Activated naive CD4-positive, alpha-beta T cell treated with anti-CD3 and anti-CD28 coated beads, Interleukin-2, amount 50 U/mL, for 16 hours (primary cell): ENCODE measurements around the gene IDH3A.

Experiments used
- DNase-seq: peaks from one replicate; pipeline ENCODE4 v3.0.0-alpha.2; 2020

The IDH3A gene

DNA sequence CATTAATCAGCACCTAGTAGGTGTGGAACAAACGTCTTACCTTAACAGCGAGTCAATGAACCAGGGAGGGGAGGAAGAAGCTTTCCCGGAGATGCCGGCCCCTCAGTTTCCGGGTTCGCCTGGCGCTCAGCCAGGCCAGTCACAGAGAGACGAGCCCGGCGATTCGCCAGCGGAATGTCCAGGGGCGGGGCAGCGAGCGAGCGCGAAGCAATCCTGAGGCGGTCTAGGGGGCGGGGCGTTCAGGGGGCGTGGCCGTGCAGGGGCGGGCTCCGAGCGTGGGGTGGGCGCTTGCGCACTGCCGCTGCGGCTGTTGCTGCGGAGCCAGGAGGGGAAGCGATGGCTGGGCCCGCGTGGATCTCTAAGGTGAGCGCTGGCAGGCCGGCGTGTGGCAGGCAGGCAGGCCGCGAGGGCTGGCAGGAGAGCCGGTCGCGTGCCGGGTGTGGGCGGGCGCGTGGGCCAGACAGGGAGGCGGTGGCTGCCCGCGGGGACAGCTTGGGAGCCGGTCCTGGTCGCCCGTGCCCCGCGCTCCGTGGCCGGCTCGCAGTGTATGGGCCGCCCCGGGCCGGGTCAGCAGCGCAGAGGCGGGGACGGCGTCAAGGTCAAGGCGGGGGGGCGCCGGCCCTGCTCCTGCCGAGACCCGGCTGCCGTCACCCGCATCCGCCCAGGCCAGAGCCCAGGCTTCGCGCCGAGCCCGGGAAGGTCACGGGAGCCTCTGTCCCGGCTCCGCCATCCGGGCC, at the start of gene IDH3A:
IDH3A (plus strand) TSS at position 295 of the 737 bp plus-strand sequence; CDS start at position 337, 42 bp downstream.
- peak; percentile 100 for DNase-seq

DNA sequence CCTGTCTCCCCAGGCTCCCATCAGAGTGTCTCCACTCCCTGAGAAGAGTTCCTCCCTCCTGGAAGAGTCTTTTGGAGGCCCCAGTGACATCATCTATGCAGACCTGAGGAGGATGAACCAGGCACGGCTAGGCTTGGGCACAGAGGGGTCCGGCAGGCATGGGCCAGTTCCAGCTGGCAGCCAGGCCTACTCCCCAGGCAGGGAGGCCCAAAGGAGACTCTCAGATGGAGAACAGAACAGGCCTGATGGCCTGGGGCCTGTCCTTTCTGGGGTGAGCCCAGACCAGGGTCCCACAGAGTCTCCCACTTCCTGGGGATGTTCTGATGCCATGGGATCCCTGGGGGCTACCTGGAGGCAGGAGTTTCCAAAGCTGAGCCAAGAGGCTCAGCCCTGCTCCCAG, 48.3 kb upstream of the IDH3A start:
- DNase-seq: no peak

DNA sequence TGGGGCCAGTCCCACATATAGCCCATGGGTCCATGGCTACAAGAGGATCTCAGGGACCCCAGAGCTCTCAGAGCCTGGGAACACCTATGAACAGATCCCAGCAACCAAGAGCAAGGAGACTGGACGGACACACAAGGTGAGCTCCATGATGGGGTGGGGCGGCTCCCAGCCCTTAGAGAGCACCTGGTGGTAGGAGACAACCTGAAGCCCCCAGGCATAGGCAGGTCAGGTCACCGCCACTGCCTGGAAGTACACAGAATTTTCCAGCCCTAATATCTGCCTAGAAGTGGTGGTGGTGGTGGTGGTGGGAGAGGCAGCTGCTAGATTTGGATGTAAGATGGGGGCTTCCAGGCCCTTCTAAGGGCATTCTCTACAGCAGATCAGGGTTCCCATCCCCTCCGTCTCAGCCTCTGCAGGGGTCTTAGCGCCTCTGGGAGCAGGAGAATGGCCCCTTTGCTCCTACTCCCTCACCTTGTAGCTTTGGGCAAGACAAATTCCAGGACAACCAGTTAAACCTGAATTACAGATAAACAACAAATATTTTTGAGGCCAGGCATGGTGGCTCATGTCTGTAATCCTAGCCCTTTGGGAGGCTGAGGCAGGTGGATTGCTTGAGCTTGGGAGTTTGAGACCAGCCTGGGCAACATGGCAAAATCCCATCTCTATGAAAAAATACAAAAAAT, 47.6 kb upstream of the IDH3A start:
- DNase-seq: no peak

DNA sequence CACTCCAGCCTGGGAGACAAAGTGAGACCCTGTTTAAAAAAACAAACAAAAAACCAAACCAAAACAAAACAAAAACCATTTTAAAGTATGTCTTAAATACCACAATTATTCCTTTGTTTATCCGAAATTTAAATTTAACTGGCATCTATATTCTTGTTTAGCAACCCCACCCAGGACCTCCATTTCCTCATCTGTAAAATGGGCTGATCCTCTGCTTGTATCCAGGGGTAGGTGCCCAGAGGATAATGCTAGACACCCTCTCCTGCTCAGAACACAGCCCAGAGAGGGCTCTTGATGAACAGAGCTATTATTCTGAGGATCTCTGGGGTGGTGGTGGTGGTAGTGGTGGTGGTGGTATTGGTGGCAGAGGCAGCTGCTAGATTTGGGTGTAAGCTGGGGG, 47.0 kb upstream of the IDH3A start:
- DNase-seq: no peak

DNA sequence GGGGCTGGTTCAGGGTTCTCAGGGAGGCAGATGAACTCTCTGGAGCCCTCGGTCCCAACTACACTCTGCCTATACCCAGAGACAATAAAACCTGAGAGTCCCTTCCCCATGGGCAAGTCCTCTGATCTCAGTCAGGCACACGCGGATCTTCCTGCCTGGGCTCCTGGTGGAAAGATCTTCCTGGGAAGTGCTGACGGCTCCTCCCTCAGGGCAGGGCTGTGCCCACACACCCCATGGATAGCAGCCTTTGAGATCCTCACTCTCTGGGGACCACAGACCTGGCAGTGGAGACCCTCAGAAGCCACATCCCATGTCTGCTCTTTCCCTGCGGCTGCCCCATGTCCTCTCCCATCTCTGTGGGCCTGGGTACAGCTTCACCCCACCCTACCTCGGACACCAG, 46.4 kb upstream of the IDH3A start:
- DNase-seq: no peak

DNA sequence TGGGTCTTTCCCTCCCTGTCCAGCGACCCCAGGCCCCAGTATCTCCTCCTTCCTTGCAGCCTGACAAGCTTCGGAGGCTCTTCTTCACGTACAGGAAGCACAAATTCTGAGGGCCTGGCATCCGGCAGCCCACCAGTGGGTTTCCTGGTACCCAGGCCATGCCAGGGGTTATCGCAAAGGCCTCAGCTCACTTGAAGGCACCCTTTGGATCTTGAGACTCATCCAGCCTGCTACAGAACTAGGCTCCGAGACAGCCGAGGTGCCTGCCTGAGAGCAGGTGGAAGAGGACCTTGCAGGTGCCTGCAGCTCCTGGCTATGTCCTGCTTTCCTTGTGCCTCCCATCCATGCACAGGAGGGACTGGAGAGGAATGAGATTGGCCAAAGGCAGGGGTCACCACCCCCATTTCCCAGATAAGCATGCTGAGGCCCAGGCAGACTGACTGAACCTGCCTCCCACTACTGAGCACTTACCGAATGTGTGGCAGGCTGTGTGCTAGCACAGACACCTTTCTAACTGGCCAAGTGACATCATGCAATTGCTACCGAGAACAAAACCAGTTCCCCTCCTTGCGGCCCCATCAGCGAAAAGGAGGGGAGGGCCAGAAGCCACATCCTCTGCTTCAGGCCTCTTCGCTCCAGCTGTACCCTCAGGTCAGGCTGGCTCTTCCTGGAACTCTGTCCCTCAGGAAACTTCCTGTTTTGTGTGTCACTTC, 45.6 kb upstream of the IDH3A start:
- peak; percentile 39 for DNase-seq

DNA sequence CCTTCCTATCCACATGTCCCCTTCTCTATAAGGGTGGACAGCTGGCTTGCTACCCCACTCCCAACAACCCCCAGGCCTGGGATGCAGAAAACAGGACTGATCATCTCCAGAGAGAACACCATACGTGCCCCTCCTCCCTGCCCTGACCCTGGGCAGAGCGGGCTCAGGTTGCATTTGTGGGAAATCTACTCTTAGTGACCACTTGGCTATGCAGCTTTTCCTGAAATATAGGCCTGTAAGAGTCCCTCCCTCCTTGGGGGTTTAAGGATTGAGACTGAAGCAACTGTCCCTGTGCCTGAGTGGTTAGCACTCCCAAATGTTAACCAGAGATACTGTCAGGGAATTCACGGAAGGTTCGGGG, 45.1 kb upstream of the IDH3A start:
- no peak for DNase-seq

DNA sequence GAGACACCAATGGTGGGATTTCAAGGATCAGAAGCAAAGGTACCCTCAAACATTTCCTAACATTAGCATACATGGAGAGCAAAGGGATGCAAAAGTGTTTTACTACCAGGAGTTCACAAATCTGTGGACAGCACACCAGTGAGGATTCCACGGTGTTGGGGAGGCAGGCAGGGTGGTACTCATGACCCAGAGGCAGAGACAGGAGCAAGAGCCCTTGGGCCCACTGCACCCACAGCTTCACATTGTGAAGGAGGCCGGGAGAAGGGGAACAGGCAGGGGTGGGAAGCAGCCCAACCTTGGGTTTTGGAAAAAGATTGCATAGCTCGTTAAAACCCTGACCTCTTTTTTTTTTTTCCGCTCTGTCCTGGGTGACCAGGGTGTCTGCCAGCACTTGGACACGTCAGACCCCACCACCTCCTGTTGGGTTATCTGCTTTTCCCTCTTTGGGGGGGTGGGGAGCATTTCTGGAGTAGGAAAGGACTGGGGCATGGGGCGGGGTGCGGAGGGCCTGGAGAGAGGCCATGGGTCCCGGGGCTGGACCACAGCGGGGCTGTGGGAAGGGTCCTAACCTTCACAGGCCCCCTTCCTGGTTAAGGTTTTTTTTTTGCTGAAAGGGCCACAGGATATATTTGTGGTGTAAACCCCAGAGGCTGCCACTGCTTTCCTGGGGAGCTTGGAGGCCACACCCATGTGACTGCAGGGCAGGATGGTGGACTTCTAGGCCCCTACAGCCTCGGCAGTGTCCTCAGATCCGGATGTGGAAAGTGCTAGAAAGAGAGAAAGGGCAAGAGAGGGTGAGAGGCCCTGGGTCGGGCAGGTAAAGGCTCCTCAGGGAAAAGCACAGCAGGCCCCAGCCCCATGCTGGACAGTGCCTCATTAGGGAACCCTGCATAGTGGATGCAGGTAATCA, 44.3 kb upstream of the IDH3A start:
- no peak for DNase-seq

DNA sequence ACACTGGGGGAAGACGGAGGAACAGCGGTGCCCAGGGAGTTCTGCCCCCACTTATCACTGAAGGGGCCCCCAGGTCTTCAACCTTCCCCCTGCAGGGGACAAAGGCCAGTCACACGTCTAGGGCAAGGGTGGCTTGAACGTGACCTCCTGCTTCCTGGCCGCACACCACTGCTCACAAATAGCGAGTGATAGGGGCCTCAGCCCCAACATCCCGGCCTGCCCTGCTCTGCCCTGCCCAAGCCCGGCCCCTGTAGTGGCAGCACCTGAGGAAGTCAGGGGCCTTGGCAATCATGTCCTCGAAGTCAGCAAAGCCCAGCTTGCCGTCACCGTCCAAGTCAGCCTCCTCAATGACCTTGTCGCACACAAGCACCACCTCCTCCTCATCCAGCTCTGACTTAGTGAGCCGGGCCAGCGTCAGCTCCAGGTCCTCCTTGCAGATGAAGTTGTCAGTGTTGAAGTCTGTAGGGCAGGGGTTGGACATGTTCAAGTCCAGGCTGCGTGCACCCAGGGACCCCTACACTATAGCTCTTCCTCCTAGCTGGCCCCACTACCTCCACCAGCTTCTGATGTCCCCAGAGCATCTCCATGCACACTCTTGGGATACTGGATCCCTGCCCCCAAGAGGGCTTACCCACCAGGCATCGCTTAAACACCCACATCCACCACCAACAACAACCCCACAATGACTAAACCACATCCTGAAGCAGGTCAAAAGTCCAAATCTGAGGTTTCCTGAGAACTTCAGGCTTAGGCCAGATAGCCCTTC, 43.5 kb upstream of the IDH3A start:
- no peak for DNase-seq

DNA sequence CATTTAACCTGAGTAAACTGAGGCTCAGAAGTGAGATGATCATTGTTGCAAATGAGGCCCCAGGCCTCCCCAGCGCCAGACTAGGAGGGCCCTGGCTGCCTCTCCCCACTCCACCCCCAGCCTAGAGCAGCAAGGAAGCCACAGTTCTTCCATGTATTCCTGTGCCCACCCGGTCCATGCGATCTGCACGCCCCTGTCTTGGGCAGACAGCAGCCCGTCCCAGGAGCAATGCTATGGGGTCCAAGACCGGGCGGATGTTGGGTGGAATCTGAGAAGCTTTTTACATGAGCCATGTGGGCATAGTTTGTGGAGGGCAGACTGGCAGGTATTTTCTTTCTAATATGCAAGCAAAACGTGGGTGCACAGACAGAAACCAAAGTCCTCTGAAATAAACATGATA, 41.7 kb upstream of the IDH3A start:
- DNase-seq: no peak

DNA sequence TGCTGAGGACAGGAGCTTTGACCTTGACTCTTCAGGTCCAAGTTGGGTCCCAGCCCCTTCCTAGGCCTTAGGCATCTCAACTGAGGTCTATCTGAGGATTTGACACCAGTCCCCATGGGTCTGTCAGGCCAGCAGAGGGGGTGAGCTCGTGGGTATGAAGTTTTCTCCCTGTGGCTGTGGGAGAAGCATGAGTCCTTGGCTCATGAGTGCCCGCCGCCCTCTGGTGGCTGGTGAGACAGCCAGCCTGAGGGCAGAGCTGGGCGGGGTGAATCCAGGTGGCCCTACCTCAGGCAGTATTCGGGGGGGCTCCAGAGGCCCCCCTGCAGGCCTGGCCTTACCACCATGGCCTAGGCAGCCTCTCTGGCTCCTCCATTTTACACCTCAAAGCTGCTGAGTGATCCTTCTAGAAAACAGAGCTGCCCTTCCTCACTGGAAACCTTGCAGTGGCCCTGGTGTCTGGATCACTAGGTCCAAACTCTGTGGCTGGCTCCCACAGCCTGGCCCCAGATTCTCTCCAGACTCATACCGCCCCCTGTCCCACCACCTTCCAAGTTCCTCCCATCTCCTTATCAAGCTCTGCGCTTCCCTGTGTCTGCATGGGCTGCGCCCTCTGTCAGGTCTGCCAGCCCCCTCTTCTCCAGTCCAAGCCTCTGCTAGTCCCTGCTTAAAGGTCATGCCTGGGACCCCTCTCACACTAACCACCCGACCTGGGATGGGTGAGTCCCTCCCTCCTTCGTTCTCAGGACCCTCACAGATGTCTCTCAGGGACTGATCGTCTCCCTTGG, 40.7 kb upstream of the IDH3A start:
- DNase-seq: peak; percentile 85

DNA sequence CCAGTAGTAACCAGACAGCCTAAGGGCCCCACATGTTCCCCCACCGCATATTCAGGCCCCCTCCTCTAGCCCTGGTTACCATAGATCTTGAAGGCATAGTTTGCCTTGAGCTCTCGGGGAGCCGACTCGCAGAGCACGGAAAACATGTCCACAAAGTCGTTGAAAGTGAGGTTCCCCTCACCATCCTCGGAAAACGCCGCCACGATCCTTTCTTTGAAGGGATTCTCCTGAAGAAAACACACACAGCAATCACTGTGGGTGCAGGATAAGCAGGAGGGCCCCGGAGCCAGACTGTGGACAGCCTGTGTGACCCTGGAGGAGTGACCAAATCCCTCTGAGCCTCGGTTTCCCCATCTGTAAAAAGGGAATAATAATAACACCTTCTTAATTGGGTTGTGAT, 40.0 kb upstream of the IDH3A start:
- no peak for DNase-seq

DNA sequence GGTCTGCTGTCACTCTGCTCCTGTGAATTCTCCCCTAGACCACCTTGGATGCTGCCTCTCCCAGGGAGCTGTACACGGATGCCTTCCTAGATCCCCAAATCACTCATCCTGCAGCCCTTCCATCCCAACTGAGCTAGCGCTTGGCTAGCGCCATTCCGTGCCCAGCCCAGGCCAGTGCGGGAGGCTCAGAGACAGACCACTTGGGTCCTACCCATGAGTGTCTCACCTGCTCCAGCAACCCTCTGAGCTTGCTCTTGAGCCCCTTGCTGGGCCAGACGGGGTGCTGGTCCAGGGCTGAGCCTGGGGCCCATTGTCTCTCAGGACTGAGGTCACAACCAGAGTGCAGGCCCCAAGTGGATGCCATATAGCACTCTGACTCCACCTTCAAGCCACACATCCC, 39.1 kb upstream of the IDH3A start:
- no peak for DNase-seq

DNA sequence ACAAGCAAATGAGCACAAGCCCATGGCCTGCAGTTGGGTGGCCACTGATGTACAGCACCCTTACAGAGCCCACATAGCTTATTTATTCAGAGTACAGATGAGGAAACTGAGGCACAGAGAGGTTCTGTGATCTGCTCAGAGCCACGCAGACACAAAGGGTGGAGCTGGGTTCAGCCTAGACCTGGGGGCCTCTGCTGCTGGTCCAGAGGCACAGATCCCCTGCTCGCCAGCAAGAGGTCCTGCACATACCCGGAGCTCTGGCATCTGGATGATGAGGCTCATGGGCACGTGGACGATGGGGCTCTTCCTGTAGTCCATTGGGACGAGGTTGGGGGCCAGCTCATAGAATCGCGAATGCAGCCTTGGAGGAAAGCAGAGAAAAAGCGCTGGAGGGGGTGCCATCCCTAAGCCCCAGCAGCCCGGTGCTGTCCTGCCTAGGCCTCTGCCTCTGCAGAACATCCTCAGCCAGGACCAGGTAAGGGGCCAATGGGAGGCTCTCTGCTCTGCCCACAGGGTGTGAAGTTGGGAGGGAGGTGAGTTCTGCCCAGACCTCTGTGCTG, 38.2 kb upstream of the IDH3A start:
- no peak for DNase-seq

DNA sequence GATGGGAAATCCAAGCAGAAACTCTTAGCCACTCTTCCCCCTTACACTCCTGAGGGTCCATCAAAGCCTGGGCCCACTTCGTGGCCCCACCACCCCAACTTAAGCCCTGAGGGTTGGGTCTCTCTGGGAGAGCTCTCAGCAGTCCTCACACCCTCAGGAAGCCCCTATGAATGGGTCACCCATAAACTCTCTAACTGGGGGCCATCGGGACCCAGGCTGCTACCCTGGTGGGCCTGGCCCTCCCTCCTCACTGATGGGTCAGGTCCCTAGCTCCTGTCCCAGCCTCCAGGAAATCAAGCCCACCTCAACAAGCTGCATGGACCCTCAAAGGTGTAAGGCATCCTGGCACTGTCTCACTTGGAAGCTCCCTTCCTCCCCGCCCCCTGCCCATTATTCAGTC, 37.4 kb upstream of the IDH3A start:
- DNase-seq: no peak

DNA sequence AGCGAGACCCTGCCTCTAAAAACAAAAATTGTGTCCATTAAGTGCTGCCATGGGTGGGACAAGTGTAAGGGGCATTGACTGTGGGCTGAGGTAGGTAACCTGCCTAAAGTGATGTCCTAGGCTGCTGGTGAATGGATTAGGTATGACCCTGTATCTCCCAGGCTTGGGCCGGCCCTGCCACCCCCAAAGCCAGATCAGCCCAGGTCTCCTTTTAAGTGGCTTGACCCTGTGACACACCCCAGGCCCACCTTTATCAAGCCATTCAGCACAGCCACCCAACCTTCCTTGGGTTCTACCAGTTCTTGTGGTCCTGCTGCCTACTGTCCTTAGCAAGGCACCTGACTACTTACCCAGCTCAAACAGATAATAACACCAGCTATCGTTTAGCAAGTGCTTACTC, 36.6 kb upstream of the IDH3A start:
- no peak for DNase-seq

DNA sequence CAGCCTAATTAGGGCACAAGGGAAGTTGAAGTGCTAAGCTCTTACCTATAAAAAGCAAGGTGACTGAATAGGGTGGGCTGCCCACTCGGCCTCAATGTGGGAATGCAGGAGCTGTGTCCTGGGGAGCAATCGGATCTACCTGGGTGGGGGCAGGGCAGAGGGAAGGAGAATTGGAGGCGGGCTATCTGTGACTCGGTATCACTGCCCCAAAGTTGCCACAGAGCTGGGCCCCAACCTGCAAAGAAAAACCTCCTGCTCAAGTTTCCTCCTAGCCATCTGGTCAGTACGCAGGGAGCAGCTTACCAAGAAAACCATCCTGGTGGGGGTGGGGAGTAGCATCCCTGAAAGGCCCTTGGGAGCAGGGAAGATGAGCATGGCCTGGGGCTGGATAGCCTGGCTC, 28.6 kb upstream of the IDH3A start:
- no peak for DNase-seq

DNA sequence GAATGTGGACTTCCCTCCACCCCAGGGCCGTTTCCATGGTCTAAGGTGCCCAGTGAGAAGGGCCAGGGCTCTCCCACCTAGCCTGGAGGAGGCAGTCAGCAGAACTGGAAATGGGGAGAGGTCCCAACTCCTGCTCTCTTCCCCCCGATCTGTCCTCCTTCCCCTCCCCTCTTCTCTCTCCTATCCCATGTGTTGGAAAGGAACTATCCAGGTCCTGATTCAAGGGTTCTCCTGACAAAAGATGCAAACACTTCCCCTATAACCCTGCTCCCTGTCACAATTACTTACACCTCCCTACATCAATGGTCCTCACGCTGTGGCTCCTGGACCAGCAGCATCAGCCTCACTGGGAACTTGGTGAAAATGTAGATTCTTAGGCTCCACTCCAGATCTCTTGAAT, 23.9 kb upstream of the IDH3A start:
- no peak for DNase-seq

DNA sequence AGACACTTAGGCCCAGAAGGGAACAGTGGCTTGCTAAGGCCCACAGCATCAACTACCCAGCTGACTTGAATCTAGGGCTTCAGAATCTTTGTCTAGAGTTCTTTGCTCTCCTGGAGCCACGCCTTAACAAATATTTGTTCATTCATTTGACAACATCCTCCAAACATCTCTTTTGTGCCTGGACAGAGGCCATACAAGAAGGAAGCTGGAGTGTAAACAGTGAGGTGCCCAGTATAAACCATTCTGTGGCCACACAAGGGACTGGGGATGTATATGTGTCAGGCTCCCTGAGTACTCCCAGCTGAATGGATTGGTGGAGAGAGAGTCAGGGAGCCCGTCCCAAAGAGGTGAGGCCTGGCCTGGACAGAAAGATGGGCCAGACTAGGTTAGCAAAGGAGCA, 21.3 kb upstream of the IDH3A start:
- DNase-seq: no peak

DNA sequence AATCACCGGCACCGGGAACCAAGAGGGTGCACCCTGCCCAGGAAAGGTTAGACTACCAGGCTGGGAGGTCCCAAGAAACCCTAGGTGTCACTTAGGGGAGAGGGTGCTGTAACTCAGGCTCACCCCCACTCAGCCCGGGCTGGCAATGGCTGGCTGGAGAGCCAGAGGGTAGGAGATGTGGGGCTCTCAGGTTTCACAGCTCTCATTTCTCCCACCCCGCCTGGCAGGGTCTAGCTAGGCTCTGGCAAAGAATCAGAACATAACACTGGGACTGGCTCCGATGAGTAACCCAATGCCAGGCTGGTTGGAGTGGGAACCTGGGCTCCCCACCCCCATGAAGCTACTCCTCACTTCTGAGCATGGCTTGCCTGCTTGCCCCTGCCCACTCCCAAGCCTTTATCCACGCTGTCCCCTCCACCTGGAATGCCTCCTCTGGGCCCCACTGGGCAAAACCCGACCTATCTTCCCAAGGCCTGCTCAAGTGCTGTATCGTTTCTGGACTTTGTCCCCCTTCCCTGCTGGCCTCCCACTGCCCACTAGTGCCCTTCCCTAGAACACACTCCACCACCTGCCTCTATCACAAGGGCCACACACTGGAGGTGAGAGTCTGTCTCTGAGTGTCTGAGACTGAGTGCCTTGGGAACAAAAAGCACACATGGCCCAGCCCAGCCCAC, 19.9 kb upstream of the IDH3A start:
- DNase-seq: no peak
